Measurements from ENCODE around the gene WDR27. TPM values are rescaled to one million over a fixed set of nuclear protein-coding genes. Genes with fewer than 3 reads are reported as not detected.

The WDR27 gene
- total RNA-seq, 4 donors from 2014 or later: 23.1 to 101 (median 75.8) TPM

DNA sequence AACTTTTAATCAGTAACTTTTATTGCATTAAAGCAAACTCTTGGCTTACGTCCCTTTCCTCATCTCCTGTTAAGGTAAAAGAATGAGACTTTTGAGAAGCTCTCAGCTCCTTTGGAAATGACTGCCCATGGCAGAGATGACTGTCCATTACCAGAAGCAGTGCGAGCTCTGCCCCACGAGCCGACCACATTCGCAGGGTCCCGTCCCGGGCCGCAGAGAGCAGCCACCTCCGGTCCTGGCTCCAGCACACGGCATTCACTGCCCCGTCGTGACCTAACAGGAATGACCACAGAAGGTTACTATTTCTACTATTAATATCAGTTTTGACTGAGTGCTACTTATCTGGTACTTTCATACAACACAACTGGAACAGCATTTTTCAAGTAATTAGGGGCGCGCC is 63.4 kb downstream of the WDR27 start:
- H3K9me3 ChIP-seq: no peaks in the 10 kb centered on the region
- H3K36me3 ChIP-seq: peaks cover 0 to 14% (median 0%) of the 10 kb centered on the region in 3 donors
- H3K27me3 ChIP-seq: no peaks in the 10 kb centered on the region
- no peak for TF ChIP-seq POLR2A (IDR thresholded peaks at IDR 0.05)
- no peak for DNase-seq
- no peaks in the 10 kb centered on the region for H3K4me1 ChIP-seq
- H3K27ac ChIP-seq: no peak overlapping the region
- H3K4me3 ChIP-seq: no peak overlapping the region

DNA sequence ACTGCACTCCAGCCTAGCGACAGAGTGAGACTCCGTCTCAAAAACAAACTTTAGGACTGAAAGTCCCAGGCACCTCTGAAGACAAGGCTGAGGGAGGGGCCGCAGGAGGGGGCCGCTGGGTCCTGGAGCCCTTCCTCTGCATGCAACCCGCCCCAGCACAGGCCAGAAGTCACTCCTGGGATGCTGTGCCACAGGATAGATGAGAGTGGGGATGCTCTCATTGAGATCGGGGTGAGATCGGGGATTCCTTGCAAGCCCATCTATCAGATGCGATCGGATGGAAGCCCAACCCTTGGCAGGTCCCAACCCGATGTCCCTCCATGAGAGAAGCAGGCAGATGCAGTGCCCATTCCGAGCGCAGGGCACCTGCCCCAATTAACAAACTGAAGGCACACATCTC is 66.5 kb downstream of the WDR27 start:
- no peak for DNase-seq
- peaks cover 0 to 19% (median 0%) of the 10 kb centered on the region in 3 donors for H3K36me3 ChIP-seq
- no peaks in the 10 kb centered on the region for H3K4me1 ChIP-seq
- H3K4me3 ChIP-seq: no peak overlapping the region
- H3K27me3 ChIP-seq: no peaks in the 10 kb centered on the region
- H3K9me3 ChIP-seq: no peaks in the 10 kb centered on the region
- TF ChIP-seq POLR2A (IDR thresholded peaks at IDR 0.05): no peak
- TF ChIP-seq, protein P1, sequence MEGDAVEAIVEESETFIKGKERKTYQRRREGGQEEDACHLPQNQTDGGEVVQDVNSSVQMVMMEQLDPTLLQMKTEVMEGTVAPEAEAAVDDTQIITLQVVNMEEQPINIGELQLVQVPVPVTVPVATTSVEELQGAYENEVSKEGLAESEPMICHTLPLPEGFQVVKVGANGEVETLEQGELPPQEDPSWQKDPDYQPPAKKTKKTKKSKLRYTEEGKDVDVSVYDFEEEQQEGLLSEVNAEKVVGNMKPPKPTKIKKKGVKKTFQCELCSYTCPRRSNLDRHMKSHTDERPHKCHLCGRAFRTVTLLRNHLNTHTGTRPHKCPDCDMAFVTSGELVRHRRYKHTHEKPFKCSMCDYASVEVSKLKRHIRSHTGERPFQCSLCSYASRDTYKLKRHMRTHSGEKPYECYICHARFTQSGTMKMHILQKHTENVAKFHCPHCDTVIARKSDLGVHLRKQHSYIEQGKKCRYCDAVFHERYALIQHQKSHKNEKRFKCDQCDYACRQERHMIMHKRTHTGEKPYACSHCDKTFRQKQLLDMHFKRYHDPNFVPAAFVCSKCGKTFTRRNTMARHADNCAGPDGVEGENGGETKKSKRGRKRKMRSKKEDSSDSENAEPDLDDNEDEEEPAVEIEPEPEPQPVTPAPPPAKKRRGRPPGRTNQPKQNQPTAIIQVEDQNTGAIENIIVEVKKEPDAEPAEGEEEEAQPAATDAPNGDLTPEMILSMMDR (IDR thresholded peaks at IDR 0.05): no peak
- H3K27ac ChIP-seq: no peak overlapping the region

GRCh38 chr6:169632841-169633240 is 69.0 kb downstream of the WDR27 start:
- TF ChIP-seq, protein P1 (IDR thresholded peaks at IDR 0.05): no peak
- no peak for TF ChIP-seq POLR2A (IDR thresholded peaks at IDR 0.05)
- Histone ChIP-seq H3K4me3 (no peak overlapping the region), H3K9me3 (no peaks in the 10 kb centered on the region), H3K36me3 (peaks cover 0 to 19% (median 0%) of the 10 kb centered on the region in 3 donors), H3K4me1 (no peaks in the 10 kb centered on the region), H3K27me3 (no peaks in the 10 kb centered on the region), H3K27ac (no peak overlapping the region)
- DNase-seq: no peak

GRCh38 chr6:169629256-169629655 is 72.6 kb downstream of the WDR27 start:
- Histone ChIP-seq H3K9me3 (no peaks in the 10 kb centered on the region), H3K4me1 (no peaks in the 10 kb centered on the region), H3K27ac (no peak overlapping the region), H3K4me3 (no peak overlapping the region), H3K36me3 (peaks cover 0 to 12% (median 0%) of the 10 kb centered on the region in 3 donors), H3K27me3 (no peaks in the 10 kb centered on the region)
- TF ChIP-seq, protein P1 (IDR thresholded peaks at IDR 0.05): no peak
- no peak for TF ChIP-seq POLR2A (IDR thresholded peaks at IDR 0.05)
- DNase-seq: no peak

DNA sequence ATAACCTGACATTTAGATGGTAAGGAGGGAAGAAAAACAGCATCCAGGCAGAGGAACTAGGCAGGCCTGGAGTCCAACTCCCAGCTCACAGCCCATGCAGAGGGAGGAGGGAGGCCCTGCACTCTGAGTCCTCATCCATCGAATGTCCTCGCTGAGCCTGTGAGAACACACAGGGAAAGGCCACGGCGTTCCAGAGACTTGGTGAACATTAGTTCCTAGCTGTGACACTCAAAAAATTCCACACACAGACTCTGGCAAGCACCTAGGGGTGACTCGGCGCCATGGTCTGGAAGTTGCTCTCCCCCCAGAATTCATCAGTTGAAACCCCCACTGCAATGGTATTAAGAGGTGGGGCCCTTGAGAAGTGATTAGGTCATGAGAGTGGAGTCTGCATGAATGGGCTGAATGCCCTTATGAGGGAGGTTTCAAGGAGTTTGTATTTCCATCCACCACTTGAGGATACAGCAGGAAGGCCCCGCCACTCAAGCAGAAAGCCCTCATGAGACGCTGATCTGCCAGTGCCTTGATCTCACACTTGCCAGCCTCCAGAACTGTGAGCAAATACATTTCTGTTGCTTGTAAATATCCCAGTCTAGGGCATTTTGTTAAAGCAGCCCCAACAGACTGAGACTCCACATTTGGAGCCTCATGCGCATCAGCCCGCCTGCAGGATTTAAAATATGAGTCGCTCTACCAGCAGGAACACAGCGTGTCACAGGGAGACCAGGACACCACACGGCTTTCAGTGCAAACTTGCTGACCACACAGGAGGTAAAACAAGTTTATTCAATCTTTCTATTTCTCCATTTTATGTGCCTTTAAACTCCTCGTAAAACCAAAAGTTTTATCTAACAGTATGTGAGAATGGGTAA is 73.9 kb downstream of the WDR27 start:
- no peaks in the 10 kb centered on the region for H3K4me1 ChIP-seq
- H3K9me3 ChIP-seq: no peaks in the 10 kb centered on the region
- TF ChIP-seq, protein P1 (IDR thresholded peaks at IDR 0.05): no peak
- TF ChIP-seq POLR2A (IDR thresholded peaks at IDR 0.05): no peak
- H3K27me3 ChIP-seq: no peaks in the 10 kb centered on the region
- H3K4me3 ChIP-seq: no peak overlapping the region
- no peak overlapping the region for H3K27ac ChIP-seq
- no peak for DNase-seq
- peaks cover 0 to under 1% (median 0%) of the 10 kb centered on the region in 3 donors for H3K36me3 ChIP-seq

GRCh38 chr6:169626649-169627048 is 75.2 kb downstream of the WDR27 start:
- Histone ChIP-seq H3K4me1 (no peaks in the 10 kb centered on the region), H3K36me3 (no peaks in the 10 kb centered on the region), H3K4me3 (no peak overlapping the region), H3K9me3 (no peaks in the 10 kb centered on the region), H3K27me3 (no peaks in the 10 kb centered on the region), H3K27ac (no peak overlapping the region)
- DNase-seq: no peak
- TF ChIP-seq, protein P1 (IDR thresholded peaks at IDR 0.05): no peak
- no peak for TF ChIP-seq POLR2A (IDR thresholded peaks at IDR 0.05)
